ES-I3 (cell line): Measurements from ENCODE around the gene JUND.

ENCODE experiments used
- H3K36me3 ChIP-seq: 2 replicates; pipeline ENCODE4 v1.6.1; 2013; ENCODE audit warnings: mild to moderate bottlenecking, low read length, control low read depth, moderate library complexity; ENCODE audit not compliant: insufficient read depth
- H3K4me1 ChIP-seq: 2 replicates; pipeline ENCODE4 v1.6.1; 2013; ENCODE audit warnings: mild to moderate bottlenecking, control low read depth, low read length; ENCODE audit not compliant: insufficient read depth
- H3K9ac ChIP-seq: 2 replicates; pipeline ENCODE4 v1.6.1; 2013; ENCODE audit warnings: low read depth, mild to moderate bottlenecking, low read length, moderate library complexity
- H3K9me3 ChIP-seq: 2 replicates; pipeline ENCODE4 v1.6.1; 2013; ENCODE audit warnings: mild to moderate bottlenecking, low read length, moderate library complexity; ENCODE audit not compliant: control insufficient read depth, insufficient read depth

The JUND gene

DNA sequence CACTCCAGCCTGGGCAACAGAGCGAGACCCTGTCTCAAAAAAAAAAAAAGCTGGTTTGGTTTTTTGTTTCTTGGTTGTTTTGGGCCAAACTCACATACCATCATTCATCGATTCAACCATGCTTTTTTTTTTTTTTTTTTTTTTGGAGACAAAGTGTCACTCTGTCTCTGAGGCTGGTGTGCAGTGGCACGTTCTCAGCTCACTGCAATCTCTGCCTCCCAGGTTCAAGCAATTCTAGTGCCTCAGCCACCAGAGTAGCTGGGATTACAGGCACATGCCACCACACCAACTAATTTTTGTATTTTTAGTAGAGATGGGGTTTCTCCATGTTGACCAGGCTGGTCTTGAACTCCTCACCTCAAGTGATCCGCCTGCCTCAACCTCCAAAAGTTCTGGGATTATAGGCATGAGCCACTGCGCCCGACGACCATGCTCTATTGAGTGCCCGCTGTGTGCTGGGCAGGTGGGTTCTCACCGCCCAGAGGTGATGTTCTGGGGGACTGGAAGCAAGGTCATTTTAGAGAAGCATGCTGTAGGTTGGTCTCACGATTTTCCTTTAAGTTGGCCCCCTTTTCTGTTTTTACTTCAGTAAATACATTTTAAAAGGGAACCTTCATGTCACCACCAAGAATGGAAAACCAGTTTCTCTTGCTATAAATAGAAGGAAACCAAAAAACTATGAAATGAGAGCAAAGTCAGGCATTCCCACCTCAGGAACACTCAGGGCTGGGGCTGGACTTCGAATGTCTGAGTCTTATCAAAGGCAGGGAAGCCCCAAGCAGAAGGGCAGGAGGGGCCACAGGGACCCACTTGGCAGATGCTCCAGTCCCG is 8.3 kb upstream of the JUND start:
- Histone ChIP-seq H3K36me3 (no peaks in the 10 kb centered on the region), H3K9me3 (no peaks in the 10 kb centered on the region), H3K9ac (no peak overlapping the region), H3K4me1 (peaks cover 14% of the 10 kb centered on the region)

DNA sequence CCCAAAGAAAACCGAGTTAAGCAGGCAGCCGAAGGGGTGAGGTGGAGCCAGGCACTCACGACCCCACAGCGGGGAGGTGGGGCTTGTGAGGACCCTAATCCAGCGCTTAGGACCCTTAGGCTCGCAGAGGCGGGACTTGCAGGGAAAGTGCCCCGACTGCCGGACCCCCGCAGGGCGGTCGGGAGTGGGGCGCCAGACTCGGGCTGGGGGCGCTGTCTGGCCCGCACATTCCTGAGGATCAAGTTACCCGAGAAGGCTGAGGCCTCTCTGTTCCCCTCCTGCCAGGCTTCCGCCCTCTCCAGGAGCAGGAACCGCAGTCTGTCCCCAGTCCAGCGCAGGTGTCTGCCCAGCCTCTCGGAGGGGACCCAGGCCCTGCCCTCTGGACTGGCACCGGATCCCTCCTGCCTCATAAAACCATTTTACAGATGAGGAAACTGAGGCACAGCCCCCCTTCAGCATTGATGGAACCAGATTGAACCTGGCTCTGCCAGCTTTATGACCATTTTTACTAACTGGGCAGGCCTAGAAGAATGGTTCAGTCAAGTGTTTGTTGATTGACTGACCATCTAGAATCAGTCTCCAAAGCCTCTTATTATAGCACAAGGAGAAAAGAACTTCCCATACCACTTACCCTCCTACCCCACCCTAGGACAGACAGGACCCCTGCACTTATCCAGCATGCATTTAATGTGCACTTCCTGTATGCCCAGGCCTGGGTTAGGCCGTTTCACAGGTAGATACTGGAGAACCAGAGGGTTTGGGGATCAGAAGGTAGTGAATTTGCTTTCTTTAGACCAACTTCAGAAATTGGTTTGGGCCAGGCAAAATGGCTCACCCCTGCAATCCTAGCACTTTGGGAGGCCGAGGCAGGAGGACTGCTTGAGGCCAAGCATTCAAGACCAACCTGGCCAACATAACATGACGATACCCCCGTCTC is 6.7 kb upstream of the JUND start:
- no peaks in the 10 kb centered on the region for H3K36me3 ChIP-seq
- H3K4me1 ChIP-seq, result peaks cover 10% of the 10 kb centered on the region; the same call in 1 of the 2 replicates
- no peaks in the 10 kb centered on the region for H3K9me3 ChIP-seq
- H3K9ac ChIP-seq, result peak overlapping the region; percentile 69

DNA sequence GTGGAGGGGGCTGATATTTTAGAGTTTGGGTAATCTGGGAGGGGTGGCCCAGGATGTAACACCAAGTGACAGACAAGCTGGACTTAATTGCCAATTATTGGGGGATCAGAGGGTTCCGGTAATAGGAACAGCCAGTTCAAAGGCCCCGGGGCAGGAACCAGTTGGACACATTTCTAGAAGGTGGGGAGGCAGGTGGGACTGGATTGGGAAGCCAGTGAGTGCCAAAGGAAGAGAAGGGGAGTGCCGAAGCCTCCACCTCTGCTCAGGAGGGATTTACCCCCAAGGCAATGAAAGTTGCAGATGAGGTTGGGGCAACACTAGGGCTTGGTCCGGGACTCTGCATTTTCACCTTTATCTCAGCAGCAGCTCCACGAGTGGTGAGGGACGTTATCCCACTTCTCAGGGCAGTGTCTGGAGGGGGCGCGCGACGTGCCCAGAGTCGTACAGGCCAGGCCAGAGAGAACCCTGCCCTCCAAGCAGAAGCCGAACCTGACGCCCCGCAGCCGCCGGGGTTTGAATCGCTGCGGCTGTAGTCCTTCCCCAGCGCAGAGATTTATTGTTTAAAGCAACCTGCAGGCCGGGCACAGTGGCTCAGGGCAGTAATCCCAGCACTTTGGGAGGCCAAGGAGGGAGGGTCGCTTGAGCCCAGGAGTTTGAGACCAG is 5.7 kb upstream of the JUND start:
- peaks cover 10% of the 10 kb centered on the region; the same call in 1 of the 2 replicates for H3K4me1 ChIP-seq
- H3K9me3 ChIP-seq, result no peaks in the 10 kb centered on the region
- peak overlapping the region; percentile 69 for H3K9ac ChIP-seq
- no peaks in the 10 kb centered on the region for H3K36me3 ChIP-seq

DNA sequence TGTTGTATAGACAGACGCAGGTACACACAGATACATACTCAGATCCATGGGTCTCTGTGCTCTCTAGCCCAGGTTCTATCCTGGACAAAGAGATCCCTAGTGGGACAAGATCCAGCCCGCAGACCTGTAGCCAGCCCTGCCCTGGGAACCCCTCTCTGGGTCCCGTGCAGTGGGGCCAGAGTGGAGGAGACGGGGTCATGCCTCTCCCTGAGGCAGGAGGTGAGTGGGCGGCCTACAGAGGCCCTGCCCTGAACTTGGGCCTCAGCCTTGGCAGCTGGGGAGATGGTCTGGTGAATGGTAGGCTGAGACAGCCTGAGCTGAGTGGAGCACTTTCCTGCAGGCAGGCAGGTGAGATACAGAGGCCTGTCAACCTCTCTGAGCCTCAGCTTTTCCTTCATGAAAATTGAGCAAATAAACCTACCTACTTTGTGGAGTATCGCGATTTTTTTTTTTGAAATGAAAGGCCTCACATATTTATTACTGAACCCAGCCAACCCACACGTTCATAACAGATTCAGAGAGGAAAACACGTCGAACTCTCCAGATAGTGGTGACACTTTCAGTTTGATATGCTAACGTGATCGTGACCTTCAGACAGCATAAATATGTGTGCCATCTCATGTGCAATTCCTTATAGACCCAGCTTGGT is 3.4 kb upstream of the JUND start:
- Histone ChIP-seq H3K4me1 (peaks cover 5% of the 10 kb centered on the region; the same call in 1 of the 2 replicates), H3K9me3 (no peaks in the 10 kb centered on the region), H3K36me3 (no peaks in the 10 kb centered on the region), H3K9ac (no peak overlapping the region)

DNA sequence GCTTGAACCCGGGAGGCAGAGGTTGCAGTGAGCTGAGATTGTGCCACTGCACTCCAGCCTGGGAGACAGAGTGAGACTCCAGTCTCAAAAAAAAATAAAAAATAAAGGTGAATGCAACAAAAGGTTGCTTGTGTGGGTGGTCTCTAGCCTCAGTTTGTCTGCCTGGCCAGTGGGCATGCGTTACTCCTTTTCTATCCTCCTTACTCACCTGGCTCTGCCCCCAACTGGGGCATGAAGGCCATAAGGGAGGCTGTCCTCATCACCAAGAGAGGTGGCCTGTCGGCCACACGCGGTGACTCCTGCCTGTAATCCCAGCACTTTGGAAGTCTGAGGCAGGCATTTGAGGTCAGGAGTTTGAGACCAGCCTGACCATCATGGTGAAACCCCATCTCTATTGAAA is 1.9 kb upstream of the JUND start:
- H3K36me3 ChIP-seq, result peaks cover 6% of the 10 kb centered on the region
- peaks cover 4% of the 10 kb centered on the region; the same call in 1 of the 2 replicates for H3K4me1 ChIP-seq
- no peak overlapping the region for H3K9ac ChIP-seq
- no peaks in the 10 kb centered on the region for H3K9me3 ChIP-seq

DNA sequence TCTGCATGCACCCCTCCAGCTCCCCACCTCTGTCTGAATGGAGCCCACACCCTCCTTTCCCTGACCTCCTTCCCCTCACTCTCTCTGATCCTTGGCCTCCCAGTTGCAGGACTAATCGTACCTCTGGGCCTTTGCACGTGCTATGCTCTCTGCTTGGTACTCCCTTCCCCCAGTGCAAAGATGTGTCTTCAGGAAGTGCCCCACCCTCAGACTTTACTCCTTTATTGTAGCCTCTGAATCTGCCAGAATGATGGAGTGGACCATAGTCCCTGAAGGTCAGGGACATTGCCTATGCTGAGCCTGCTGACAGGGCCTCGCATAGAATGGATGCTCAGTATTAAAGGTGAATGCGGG is 1.3 kb upstream of the JUND start:
- Histone ChIP-seq H3K4me1 (peaks cover 8% of the 10 kb centered on the region; the same call in 1 of the 2 replicates), H3K9me3 (no peaks in the 10 kb centered on the region), H3K9ac (peak overlapping the region; percentile 71), H3K36me3 (peaks cover 6% of the 10 kb centered on the region)

DNA sequence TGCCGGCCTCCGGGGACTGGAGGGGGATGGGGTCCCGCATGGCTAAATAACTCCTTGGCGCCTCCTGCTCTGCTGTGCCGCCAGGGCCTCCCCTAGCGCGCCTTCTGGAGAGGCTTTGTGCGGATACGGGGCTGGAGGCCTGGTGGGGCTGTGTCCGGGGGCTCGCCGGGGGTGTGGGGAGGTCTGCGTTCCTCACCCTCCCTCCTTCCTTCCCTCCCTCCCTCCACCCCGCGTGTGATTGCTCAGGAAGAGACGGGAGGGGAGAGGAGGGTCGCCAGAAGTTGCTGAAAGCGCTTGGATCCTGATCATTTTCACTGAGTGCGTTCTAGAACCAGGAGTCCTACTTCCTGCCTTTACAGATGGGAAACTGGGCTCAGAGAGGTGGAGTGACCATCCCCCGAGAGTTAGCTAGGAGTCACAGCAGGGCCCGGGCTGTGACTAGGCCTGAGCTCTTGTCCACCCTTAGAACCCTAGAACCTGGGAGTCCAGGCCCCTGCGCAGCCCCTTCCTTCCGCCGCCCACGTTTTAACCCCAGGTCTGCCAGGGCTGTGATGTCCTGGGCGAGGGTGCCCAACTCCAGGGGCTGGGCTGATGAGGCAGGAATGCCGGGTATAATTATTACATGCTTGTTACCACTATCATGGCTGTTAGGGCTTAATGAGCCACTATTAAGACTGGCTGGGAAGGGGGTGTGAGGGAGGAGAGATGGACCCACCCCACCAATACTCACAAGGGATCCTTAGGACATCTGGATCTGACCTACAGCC is 782 bp upstream of the JUND start:
- Histone ChIP-seq H3K4me1 (peaks cover 8% of the 10 kb centered on the region; the same call in 1 of the 2 replicates), H3K9me3 (no peaks in the 10 kb centered on the region), H3K9ac (peak overlapping the region; percentile 71), H3K36me3 (peaks cover 6% of the 10 kb centered on the region)

DNA sequence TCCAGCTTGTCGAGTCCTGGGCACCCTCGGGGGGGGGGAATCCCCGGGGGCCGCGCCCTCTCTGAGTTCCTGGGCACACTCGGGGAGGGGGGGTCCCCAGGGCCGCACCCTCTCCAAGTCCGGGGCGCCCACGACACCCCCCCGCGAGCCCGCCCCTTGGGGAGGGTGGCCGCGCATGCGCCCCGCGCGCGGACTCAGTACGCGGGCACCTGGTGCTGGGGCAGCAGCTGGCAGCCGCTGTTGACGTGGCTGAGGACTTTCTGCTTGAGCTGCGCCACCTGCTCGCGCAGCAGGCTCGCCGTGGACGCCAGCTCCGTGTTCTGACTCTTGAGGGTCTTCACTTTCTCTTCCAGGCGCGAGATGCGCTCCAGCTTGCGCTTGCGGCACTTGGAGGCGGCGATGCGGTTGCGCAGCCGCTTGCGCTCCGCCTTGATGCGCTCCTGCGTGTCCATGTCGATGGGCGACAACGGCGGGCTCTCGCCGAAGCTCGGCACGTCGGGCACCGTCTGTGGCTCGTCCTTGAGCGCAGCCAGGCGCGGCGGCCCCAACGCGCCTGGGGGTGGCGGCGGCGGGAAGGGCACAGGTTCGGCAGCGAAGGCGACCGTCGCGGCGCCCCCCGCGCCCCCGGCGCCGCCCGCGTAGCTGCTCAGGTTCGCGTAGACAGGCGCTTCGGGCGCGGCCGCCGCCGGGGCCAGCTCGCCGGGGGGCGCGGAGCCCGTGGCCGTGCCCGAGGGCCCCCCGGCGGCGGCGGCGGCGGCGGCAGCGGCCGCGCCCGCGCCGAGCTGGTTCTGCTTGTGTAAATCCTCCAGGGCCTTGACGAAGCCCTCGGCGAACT is 958 bp downstream of the JUND start:
- peaks cover 6% of the 10 kb centered on the region for H3K36me3 ChIP-seq
- H3K9ac ChIP-seq, result peak overlapping the region; percentile 91
- H3K4me1 ChIP-seq, result 0 out of 2 replicates have a peak, but pooled peaks cover 4% of the 10 kb centered on the region
- H3K9me3 ChIP-seq, result no peaks in the 10 kb centered on the region

DNA sequence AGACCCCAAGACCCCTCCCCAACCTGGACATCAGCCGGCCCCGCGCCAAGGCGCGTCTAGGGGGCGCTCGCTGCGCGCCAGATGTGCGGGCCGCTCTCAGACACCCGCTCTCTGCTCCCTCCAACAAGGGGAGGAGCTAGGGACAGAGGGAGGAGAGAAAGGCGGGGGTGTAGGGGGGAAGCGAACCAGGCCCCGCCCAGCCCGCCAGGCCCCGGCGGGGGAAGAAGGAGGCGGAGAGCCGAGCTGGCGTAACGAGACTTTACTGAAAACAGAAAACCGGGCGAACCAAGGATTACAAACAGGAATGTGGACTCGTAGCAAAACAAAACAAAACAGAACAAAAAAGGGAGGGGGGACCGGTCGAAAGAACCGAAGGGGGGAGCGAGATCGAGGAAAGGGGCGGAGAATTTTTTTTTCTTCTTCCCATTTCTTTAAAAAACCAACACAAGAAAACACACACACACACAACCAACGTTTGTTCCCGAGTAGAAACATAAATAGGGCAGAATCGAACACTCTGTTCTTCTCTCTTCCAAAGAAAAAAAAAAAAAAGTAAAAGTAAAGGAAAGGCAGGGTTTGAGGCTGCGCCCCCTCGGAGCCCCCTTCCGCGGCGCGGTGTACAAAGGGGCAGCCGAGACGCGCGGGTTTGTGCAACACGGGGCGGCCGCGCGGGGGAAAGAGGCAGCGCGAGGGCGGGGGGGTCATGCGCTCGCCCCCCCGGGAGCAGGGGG is 1.7 kb downstream of the JUND start:
- Histone ChIP-seq H3K36me3 (peaks cover 6% of the 10 kb centered on the region), H3K4me1 (peaks cover 8% of the 10 kb centered on the region; the same call in 1 of the 2 replicates), H3K9me3 (no peaks in the 10 kb centered on the region), H3K9ac (peak overlapping the region; percentile 91)

DNA sequence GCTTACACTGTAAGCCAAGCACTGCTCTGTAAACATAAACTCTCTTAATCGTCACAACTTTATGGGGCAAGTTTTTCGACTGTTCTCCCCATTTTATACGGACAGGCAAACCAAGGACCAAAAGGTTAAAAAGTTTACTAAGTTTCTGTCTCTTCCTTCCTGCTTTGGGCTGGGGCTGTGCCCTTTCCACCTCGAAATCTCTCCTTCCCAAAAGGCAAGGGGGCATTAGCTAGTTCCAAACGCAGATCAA is 2.2 kb downstream of the JUND start:
- Histone ChIP-seq H3K9ac (peak overlapping the region; percentile 91), H3K36me3 (peaks cover 6% of the 10 kb centered on the region), H3K9me3 (no peaks in the 10 kb centered on the region), H3K4me1 (peaks cover 8% of the 10 kb centered on the region; the same call in 1 of the 2 replicates)

DNA sequence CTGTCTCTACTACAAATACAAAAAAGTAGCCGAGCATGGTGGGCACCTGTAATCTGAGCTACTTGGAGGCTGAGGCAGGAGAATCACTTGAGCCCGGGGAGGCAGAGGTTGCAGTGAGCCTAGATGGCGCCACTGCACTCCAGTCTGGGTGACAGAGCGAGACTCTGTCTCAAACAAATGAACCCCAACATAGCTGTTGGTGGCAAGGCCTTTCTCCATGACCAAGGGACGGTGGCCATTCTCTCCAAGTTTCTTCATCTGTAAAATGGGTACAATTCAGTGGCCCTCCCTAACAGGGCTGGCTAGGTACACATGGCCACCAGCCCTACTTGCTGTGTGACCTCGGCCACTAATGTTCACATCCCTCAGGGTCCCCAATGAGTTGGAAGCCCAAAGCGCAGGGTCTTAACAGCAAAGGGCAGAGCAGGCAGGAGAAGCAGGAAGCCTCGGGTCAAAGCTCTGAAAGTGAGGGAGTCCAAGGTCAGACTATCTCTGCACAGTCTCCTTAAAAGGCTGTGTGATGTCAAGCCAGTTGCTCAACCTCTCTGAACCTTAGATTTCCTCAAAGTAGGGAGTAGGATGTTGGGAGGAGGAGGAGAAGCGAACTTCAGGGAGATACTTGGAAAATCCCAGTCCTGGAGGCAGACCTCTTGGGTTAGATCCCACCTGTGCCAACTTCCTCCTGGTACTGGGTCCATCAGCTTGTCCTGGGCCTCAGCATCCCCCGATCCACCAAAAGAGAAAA is 2.7 kb downstream of the JUND start:
- Histone ChIP-seq H3K9me3 (no peaks in the 10 kb centered on the region), H3K9ac (peak overlapping the region; percentile 91), H3K36me3 (peaks cover 6% of the 10 kb centered on the region), H3K4me1 (peaks cover 8% of the 10 kb centered on the region; the same call in 1 of the 2 replicates)
